ENCODE results near the gene GRIK5. TPM values are rescaled to one million over a fixed set of nuclear protein-coding genes. Genes with fewer than 3 reads are reported as not detected.

Gene GRIK5
- total RNA-seq, 5 donors from 2014 or later (not counting 1 experiment from before 2014, with no cell fraction given): 0.26 to 1.5 (median 1.3) TPM

DNA sequence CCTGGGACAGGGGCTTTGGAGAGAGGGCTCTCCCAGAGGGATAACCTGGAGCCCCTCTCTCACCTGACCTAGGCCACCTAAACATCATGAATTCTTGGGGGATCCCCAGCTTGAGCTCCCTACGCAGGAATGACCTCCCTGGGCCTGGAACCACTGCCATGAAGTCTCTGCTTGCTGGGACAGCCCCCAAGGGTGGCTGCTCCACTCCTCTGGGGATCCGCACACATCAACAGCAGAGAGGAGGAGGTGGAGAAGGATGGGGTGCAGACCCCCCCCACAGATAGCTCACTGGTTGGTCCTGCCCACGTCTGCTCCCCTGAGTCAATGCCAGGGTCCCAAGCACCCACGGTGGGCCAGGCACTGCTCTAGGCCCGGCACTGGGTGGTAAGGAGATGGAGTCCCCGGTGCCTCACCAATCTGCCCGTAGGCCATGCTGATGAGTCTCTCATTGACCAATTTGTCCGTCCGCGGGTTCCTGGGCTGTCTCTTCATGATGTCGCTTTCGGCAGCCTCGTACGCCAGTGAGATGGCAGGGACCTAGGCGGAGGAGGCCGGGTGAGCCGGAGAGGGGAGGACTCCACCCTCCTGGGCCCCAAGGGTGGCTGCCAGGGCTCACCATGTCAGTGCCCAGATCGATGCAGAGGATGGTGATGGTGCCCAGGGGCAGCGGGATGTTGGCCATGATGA lies 100.1 kb downstream of the GRIK5 start:
- Mint-ChIP-seq H3K27me3 (no peaks in the 10 kb centered on the region), H3K36me3 (no peaks in the 10 kb centered on the region), H3K4me1 (peaks cover 0 to 5% (median 0%) of the 10 kb centered on the region in 3 donors), H3K9me3 (no peaks in the 10 kb centered on the region), H3K27ac (no peak overlapping the region), H3K4me3 (no peak overlapping the region)
- H3K27me3 ChIP-seq (replicated peaks in 1 of 2; ENCODE audit: control insufficient read depth in 2 of 2, extremely low read depth in 1 of 2, insufficient read depth in 2 of 2, low read length in 1 of 2): peaks cover 0 to 2% of the 10 kb centered on the region in 2 experiments
- H3K36me3 ChIP-seq (ENCODE audit: control insufficient read depth in 2 of 2, extremely low read depth in 1 of 2, insufficient read depth in 1 of 2, low read length in 1 of 2): peaks cover 0 to 2% of the 10 kb centered on the region in 2 donors
- 89% methylated on average over 15 of the region's 19 CpGs for WGBS (ENCODE audit: insufficient coverage)
- CTCF ChIA-PET: no interaction called here
- no peak for DNase-seq
- ATAC-seq (replicated peaks in 1 of 4): no peak
- no peaks in the 10 kb centered on the region for H3K4me1 ChIP-seq (ENCODE audit: control insufficient read depth in 1 of 2, extremely low read depth in 1 of 2, insufficient read depth in 2 of 2, low read length in 2 of 2)
- H3K9me3 ChIP-seq: no peaks in the 10 kb centered on the region
- H3K4me3 ChIP-seq (ENCODE audit: control insufficient read depth in 1 of 2, extremely low read depth in 1 of 2, low read length in 1 of 2): no peak overlapping the region
- H3K27ac ChIP-seq (ENCODE audit: low read length): no peak overlapping the region
- POLR2A ChIA-PET: no interaction called here

DNA sequence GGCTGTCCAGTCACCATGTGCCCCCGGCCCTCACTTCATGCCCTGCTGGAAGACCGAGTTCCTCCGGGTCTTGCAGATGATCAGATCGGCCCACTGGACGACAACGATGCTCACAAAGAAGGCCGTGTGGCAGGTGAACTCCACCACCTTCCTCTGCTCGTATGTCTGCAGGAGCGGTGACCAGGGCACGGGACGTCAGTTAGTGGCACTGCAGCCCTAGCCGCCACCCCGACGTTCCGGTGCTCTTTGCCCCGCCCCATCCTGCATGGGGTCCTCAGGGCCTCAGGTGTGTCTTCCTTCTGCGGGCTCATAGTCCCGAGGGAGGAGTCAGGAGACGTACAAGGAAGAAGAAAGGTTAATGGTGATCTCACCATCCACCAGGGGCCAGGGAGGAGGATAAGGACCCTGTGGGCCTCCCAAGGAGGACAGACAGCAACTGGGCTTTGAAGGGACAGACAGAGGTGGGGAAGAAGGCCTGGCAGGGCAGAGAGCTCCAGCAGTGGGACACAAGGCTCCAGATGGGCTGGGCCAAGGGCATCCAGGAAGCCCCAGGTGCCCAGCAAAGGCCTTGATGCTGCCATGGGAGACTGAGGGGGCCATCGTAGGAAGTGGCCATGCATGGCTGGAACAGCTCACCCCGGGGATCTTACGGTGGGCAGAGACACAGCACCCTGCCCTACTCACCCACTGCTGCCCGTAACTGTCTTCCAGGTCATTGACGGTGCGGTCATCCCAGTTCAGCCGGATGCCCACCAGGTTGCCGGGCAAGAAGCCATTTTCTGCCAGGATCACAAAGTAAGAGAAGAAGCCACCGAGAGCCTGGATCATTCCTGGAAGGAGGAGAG lies 101.0 kb downstream of the GRIK5 start:
- Histone ChIP-seq H3K27me3 (replicated peaks in 1 of 2; ENCODE audit: control insufficient read depth in 2 of 2, extremely low read depth in 1 of 2, insufficient read depth in 2 of 2, low read length in 1 of 2) (peaks cover 0 to 2% of the 10 kb centered on the region in 2 experiments), H3K4me3 (ENCODE audit: control insufficient read depth in 1 of 2, extremely low read depth in 1 of 2, low read length in 1 of 2) (no peak overlapping the region), H3K27ac (ENCODE audit: low read length) (no peak overlapping the region), H3K4me1 (ENCODE audit: control insufficient read depth in 1 of 2, extremely low read depth in 1 of 2, insufficient read depth in 2 of 2, low read length in 2 of 2) (no peaks in the 10 kb centered on the region), H3K36me3 (ENCODE audit: control insufficient read depth in 2 of 2, extremely low read depth in 1 of 2, insufficient read depth in 1 of 2, low read length in 1 of 2) (no peaks in the 10 kb centered on the region), H3K9me3 (no peaks in the 10 kb centered on the region)
- ATAC-seq (replicated peaks in 1 of 4) (no peak), DNase-seq (no peak)
- no peaks in the 10 kb centered on the region for H3K9me3 Mint-ChIP-seq
- H3K4me1 Mint-ChIP-seq: peaks cover 0 to 5% (median 0%) of the 10 kb centered on the region in 3 donors
- no peaks in the 10 kb centered on the region for H3K27me3 Mint-ChIP-seq
- ChIA-PET POLR2A (no interaction called here), CTCF (no interaction called here)
- H3K4me3 Mint-ChIP-seq: no peak overlapping the region
- no peaks in the 10 kb centered on the region for H3K36me3 Mint-ChIP-seq
- no peak overlapping the region for H3K27ac Mint-ChIP-seq
- WGBS (ENCODE audit: insufficient coverage): 93% methylated on average over 23 of the region's 28 CpGs

DNA sequence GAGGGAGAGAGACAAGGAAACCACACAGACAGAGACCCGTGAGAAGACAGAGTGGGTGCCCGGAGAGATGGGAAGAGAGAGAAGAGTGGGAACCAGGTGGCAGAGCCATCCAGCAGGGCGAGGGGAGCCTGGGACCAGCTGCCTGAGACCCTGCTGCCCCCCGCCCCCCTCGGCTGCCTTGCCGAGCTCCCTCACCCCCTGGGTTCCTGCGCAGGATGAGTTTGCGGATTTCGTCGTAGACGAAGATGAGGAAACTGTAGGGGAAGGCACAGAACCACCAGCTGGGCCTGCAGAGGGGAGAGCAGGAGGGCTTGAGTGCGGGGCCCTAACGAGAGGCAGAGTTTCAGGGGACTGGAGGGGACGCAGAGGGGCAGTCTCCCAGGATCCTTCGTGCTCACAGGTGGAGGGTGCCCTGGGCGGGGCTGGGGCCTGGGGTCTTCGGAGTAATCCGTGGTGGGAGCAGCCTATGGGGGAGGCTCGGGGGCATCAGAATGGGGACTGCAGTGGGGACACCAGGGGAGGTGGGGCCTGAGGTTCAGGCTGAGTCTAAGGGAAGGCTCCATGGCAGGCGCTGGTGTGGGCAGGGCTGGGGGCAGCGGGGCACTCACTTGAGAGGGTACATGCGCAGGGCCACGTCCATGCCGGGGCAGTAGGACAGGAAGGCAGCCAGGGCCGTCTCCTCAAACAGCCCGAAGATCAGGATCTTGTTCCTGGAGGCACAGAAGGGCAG lies 102.8 kb downstream of the GRIK5 start:
- Mint-ChIP-seq H3K4me3 (no peak overlapping the region), H3K4me1 (peaks cover 0 to 5% (median 0%) of the 10 kb centered on the region in 3 donors), H3K27me3 (no peaks in the 10 kb centered on the region), H3K9me3 (no peaks in the 10 kb centered on the region), H3K36me3 (no peaks in the 10 kb centered on the region), H3K27ac (no peak overlapping the region)
- H3K4me3 ChIP-seq (ENCODE audit: control insufficient read depth in 1 of 2, extremely low read depth in 1 of 2, low read length in 1 of 2): no peak overlapping the region
- no peaks in the 10 kb centered on the region for H3K36me3 ChIP-seq (ENCODE audit: control insufficient read depth in 2 of 2, extremely low read depth in 1 of 2, insufficient read depth in 1 of 2, low read length in 1 of 2)
- ATAC-seq (replicated peaks in 1 of 4) (no peak), DNase-seq (no peak)
- no peak overlapping the region for H3K27ac ChIP-seq (ENCODE audit: low read length)
- WGBS (ENCODE audit: insufficient coverage): 64% methylated on average over 23 of the region's 26 CpGs
- ChIA-PET POLR2A (no interaction called here), CTCF (no interaction called here)
- no peaks in the 10 kb centered on the region for H3K4me1 ChIP-seq (ENCODE audit: control insufficient read depth in 1 of 2, extremely low read depth in 1 of 2, insufficient read depth in 2 of 2, low read length in 2 of 2)
- peaks cover 0 to 2% of the 10 kb centered on the region in 2 experiments for H3K27me3 ChIP-seq (replicated peaks in 1 of 2; ENCODE audit: control insufficient read depth in 2 of 2, extremely low read depth in 1 of 2, insufficient read depth in 2 of 2, low read length in 1 of 2)
- no peaks in the 10 kb centered on the region for H3K9me3 ChIP-seq

DNA sequence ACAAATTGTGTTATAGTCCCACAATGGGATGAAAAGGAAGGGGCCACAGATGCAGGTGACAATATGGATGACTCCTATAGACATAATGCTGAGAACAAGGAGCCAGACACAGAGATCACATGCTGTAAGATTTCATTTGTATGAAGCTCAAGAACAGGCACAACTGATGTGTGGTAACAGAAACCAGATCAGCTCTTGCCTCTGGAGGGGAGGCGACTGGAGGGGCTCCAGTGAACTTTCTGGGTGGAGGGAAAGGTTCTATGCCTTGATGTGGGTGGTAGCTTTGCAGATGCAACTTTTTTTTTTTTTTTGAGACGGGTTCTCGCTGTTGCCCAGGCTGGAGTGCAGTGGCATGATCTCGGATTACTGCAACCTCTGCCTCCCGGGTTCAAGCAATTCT lies 104.9 kb downstream of the GRIK5 start:
- Histone ChIP-seq H3K27ac (ENCODE audit: low read length) (no peak overlapping the region), H3K4me3 (ENCODE audit: control insufficient read depth in 1 of 2, extremely low read depth in 1 of 2, low read length in 1 of 2) (no peak overlapping the region), H3K4me1 (ENCODE audit: control insufficient read depth in 1 of 2, extremely low read depth in 1 of 2, insufficient read depth in 2 of 2, low read length in 2 of 2) (no peaks in the 10 kb centered on the region), H3K36me3 (ENCODE audit: control insufficient read depth in 2 of 2, extremely low read depth in 1 of 2, insufficient read depth in 1 of 2, low read length in 1 of 2) (no peaks in the 10 kb centered on the region), H3K9me3 (no peaks in the 10 kb centered on the region), H3K27me3 (replicated peaks in 1 of 2; ENCODE audit: control insufficient read depth in 2 of 2, extremely low read depth in 1 of 2, insufficient read depth in 2 of 2, low read length in 1 of 2) (peaks cover 0 to under 1% of the 10 kb centered on the region in 2 experiments)
- Mint-ChIP-seq H3K4me3 (no peak overlapping the region), H3K36me3 (no peaks in the 10 kb centered on the region), H3K27ac (no peak overlapping the region), H3K27me3 (no peaks in the 10 kb centered on the region), H3K4me1 (peaks cover 0 to 5% (median 0%) of the 10 kb centered on the region in 3 donors), H3K9me3 (no peaks in the 10 kb centered on the region)
- 29% methylated on average over 1 of the region's 5 CpGs for WGBS (ENCODE audit: insufficient coverage)
- DNase-seq: no peak
- POLR2A ChIA-PET: no interaction called here
- no peak for ATAC-seq (replicated peaks in 1 of 4)
- CTCF ChIA-PET: no interaction called here

DNA sequence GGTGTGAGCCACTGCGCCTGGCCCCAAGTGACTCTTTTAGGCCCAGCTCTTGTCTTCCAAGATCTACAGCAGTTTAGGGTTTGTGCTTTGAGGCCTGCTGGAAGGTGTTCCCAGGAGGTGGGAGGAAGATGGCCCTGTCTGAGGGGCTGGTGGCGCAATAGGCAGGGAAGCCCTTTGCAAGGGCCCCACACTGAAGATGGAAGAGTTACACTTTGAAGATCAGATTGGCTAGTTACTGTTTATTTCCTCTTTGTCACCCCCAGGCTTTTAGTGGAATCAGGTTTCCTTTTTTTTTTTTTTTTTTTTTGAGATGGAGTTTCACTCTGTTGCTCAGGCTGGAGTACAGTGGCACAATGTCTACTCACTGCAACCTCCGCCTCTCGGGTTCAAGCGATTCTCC lies 109.0 kb downstream of the GRIK5 start:
- no peaks in the 10 kb centered on the region for H3K27me3 Mint-ChIP-seq
- H3K9me3 Mint-ChIP-seq: no peaks in the 10 kb centered on the region
- ATAC-seq (replicated peaks in 1 of 4) (no peak), DNase-seq (no peak)
- Histone ChIP-seq H3K4me1 (ENCODE audit: control insufficient read depth in 1 of 2, extremely low read depth in 1 of 2, insufficient read depth in 2 of 2, low read length in 2 of 2) (peaks cover 0 to 22% of the 10 kb centered on the region in 2 experiments), H3K27me3 (replicated peaks in 1 of 2; ENCODE audit: control insufficient read depth in 2 of 2, extremely low read depth in 1 of 2, insufficient read depth in 2 of 2, low read length in 1 of 2) (no peaks in the 10 kb centered on the region), H3K36me3 (ENCODE audit: control insufficient read depth in 2 of 2, extremely low read depth in 1 of 2, insufficient read depth in 1 of 2, low read length in 1 of 2) (peaks cover 3 to 11% of the 10 kb centered on the region in 2 donors), H3K27ac (ENCODE audit: low read length) (no peak overlapping the region), H3K9me3 (no peaks in the 10 kb centered on the region), H3K4me3 (ENCODE audit: control insufficient read depth in 1 of 2, extremely low read depth in 1 of 2, low read length in 1 of 2) (no peak overlapping the region)
- 100% methylated on average over 1 of the region's 5 CpGs for WGBS (ENCODE audit: insufficient coverage)
- peaks cover 9% of the 10 kb centered on the region for H3K36me3 Mint-ChIP-seq
- CTCF ChIA-PET: no interaction called here
- no peak overlapping the region for H3K27ac Mint-ChIP-seq
- POLR2A ChIA-PET: interaction anchor here in 1 of 2 donors (0.7 kb wide), 1 partner anchor 1826 kb away, joined by 6 read pairs; no protein-coding TSS in a partner anchor
- no peak overlapping the region for H3K4me3 Mint-ChIP-seq
- H3K4me1 Mint-ChIP-seq: peaks cover 18 to 20% (median 18%) of the 10 kb centered on the region in 3 donors

Data from T-cell (primary cell).